ENCODE measurements around the gene CDC20B.

The CDC20B gene

GRCh38 chr5:55191165-55191564 lies 18.2 kb upstream of the CDC20B start:
- Histone ChIP-seq H3K4me3 (ENCODE audit: low read depth, low read length) (no peak overlapping the region), H3K4me1 (ENCODE audit: control insufficient read depth, insufficient read depth, low read length) (peaks cover 10% of the 10 kb centered on the region), H3K36me3 (ENCODE audit: control insufficient read depth in 2 of 2, insufficient read depth in 1 of 2, low read length in 2 of 2) (no peaks in the 10 kb centered on the region), H3K9me3 (ENCODE audit: control insufficient read depth, insufficient read depth, low read depth, low read length) (no peaks in the 10 kb centered on the region), H3K27ac (ENCODE audit: extremely low read depth, low read depth, low read length) (no peak overlapping the region)
- TF ChIP-seq ZFP3 (tag by site-specific recombination; IDR thresholded peaks at IDR 0.05; ENCODE audit: low read depth) (no peak), ZNF544 (tag by site-specific recombination; IDR thresholded peaks at IDR 0.05) (no peak), ZNF433 (tag by site-specific recombination; IDR thresholded peaks at IDR 0.05; ENCODE audit: low read depth) (no peak), ZNF426 (tag by site-specific recombination; IDR thresholded peaks at IDR 0.05) (no peak), ZNF311 (tag by site-specific recombination; IDR thresholded peaks at IDR 0.05; ENCODE audit: borderline replicate concordance) (no peak), PRDM2 (tag by site-specific recombination; IDR thresholded peaks at IDR 0.05; ENCODE audit: borderline replicate concordance) (no peak), KLF1 (tag by site-specific recombination; IDR thresholded peaks at IDR 0.05) (no peak), KLF7 (tag by site-specific recombination; IDR thresholded peaks at IDR 0.05; ENCODE audit: borderline replicate concordance) (no peak), REPIN1 (tag by site-specific recombination; IDR thresholded peaks at IDR 0.05; ENCODE audit: low read depth) (no peak), KLF8 (tag by site-specific recombination; IDR thresholded peaks at IDR 0.05) (no peak), ZNF473 (tag by site-specific recombination; IDR thresholded peaks at IDR 0.05) (no peak), ZNF175 (tag by site-specific recombination; IDR thresholded peaks at IDR 0.05) (no peak), GLIS2 (tag by site-specific recombination; IDR thresholded peaks at IDR 0.05) (no peak), ZBTB11 (tag by site-specific recombination; conservative IDR thresholded peaks at IDR 0.05; ENCODE audit: low read depth) (no peak)
- ChIA-PET POLR2A (no interaction called here), CTCF (interaction anchor here (1.0 to 1.6 kb wide), 4 partner anchors 15 to 285 kb away, joined by 3 to 5 read pairs (median 3); no protein-coding TSS in a partner anchor)

DNA sequence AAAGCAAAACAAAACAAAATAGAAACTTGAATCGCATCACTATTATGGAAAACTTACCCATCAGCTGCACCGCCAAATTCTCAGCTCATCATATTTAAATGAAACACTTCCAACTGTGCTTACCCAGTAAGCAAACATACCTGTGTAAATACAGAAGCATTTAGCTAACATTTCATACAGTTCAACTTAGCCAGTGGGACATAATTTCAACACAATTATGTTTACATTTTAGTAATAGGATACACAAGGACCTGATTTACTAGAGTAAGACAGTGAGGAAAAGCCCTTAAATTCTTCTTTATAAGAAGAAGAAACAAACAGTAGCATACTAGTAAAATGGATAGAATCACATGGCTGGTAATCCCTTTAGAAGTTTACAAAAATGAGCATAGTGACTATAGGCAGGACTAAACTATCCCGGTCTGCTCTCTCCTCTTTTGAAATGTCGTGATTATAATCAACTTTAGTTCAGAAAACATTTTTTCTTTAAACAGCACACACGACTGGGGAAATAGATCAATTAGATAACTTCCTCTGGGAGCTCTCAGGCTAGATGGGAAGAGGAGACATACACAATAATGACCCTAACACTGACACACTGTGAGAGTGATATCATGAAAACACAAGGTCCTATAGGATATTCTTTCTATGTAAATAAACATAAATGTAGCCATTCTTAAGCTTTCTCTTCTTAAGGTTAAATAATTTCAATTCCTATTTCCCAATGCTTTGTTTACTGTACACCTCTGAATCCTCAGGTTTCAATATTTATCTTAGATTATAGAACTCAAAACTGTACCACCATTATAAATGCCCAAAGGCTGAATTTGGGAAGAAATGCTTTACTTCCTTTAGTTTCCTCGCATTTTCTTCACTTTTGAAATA lies 15.9 kb upstream of the CDC20B start:
- Histone ChIP-seq H3K9me3 (ENCODE audit: control insufficient read depth, insufficient read depth, low read depth, low read length) (no peaks in the 10 kb centered on the region), H3K27ac (ENCODE audit: extremely low read depth, low read depth, low read length) (no peak overlapping the region), H3K4me3 (ENCODE audit: low read depth, low read length) (no peak overlapping the region), H3K36me3 (ENCODE audit: control insufficient read depth in 2 of 2, insufficient read depth in 1 of 2, low read length in 2 of 2) (no peaks in the 10 kb centered on the region), H3K4me1 (ENCODE audit: control insufficient read depth, insufficient read depth, low read length) (peaks cover 10% of the 10 kb centered on the region)
- ChIA-PET POLR2A (interaction anchor here (1.0 to 1.2 kb wide), 2 partner anchors 12 to 37 kb away, joined by 3 to 4 read pairs; no protein-coding TSS in a partner anchor), CTCF (interaction anchor here (3.8 kb wide), 1 partner anchor 12 kb away, joined by 29 read pairs; no protein-coding TSS in a partner anchor)
- TF ChIP-seq, protein P1, sequence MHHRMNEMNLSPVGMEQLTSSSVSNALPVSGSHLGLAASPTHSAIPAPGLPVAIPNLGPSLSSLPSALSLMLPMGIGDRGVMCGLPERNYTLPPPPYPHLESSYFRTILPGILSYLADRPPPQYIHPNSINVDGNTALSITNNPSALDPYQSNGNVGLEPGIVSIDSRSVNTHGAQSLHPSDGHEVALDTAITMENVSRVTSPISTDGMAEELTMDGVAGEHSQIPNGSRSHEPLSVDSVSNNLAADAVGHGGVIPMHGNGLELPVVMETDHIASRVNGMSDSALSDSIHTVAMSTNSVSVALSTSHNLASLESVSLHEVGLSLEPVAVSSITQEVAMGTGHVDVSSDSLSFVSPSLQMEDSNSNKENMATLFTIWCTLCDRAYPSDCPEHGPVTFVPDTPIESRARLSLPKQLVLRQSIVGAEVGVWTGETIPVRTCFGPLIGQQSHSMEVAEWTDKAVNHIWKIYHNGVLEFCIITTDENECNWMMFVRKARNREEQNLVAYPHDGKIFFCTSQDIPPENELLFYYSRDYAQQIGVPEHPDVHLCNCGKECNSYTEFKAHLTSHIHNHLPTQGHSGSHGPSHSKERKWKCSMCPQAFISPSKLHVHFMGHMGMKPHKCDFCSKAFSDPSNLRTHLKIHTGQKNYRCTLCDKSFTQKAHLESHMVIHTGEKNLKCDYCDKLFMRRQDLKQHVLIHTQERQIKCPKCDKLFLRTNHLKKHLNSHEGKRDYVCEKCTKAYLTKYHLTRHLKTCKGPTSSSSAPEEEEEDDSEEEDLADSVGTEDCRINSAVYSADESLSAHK (tag by site-specific recombination; IDR thresholded peaks at IDR 0.05): no peak
- peak; percentile 55; the same call in 1 of the 2 replicates for TF ChIP-seq WT1 (tag by site-specific recombination; IDR thresholded peaks at IDR 0.05)
- no peak for TF ChIP-seq ZNF169 (tag by site-specific recombination; IDR thresholded peaks at IDR 0.05)
- TF ChIP-seq ZNF211 (tag by site-specific recombination; IDR thresholded peaks at IDR 0.05; ENCODE audit: low read depth): no peak
- TF ChIP-seq HIC1 (tag by site-specific recombination; IDR thresholded peaks at IDR 0.05): peak; percentile 28; the same call in 1 of the 2 replicates
- TF ChIP-seq ZNF121 (tag by site-specific recombination; IDR thresholded peaks at IDR 0.05): no peak
